GM12892 (cell line): ENCODE measurements around the gene PLAC8.
"Not testable (repeated sequence)": the region's sequence is repeated elsewhere in the genome, so short reads cannot be mapped to it uniquely, and the experiment has no call there.

ENCODE experiments used
- DNase-seq: peaks from one replicate; pipeline ENCODE4 v3.0.0; 2011; ENCODE audit not compliant: insufficient read length
- FAIRE-seq: peaks from 2 replicates; lab custom pipeline; 2011; peaks lifted over from hg19 to GRCh38; lab: Jason Lieb, UNC
- POLR2A ChIP-seq: IDR thresholded peaks from 2 replicates; pipeline ENCODE4 v1.6.1; 2011; ENCODE audit warnings: low read depth, low read length, control low read depth
- POLR2AphosphoS5 ChIP-seq: IDR thresholded peaks from 2 replicates; pipeline ENCODE4 v1.6.1; 2011; ENCODE audit warnings: low read depth, low read length, control low read depth
- TAF1 ChIP-seq: IDR thresholded peaks from 2 replicates; pipeline ENCODE4 v1.6.1; 2011; ENCODE audit warnings: low read depth, mild to moderate bottlenecking, control low read depth, low read length, borderline replicate concordance

The PLAC8 gene

GRCh38 chr4:83110970-83111750 lies 3.4 kb downstream of the PLAC8 start:
- no peak for TF ChIP-seq POLR2AphosphoS5
- TF ChIP-seq POLR2A, result no peak
- no peak for TF ChIP-seq TAF1
- FAIRE-seq (peak; percentile 56), DNase-seq (no peak)

DNA sequence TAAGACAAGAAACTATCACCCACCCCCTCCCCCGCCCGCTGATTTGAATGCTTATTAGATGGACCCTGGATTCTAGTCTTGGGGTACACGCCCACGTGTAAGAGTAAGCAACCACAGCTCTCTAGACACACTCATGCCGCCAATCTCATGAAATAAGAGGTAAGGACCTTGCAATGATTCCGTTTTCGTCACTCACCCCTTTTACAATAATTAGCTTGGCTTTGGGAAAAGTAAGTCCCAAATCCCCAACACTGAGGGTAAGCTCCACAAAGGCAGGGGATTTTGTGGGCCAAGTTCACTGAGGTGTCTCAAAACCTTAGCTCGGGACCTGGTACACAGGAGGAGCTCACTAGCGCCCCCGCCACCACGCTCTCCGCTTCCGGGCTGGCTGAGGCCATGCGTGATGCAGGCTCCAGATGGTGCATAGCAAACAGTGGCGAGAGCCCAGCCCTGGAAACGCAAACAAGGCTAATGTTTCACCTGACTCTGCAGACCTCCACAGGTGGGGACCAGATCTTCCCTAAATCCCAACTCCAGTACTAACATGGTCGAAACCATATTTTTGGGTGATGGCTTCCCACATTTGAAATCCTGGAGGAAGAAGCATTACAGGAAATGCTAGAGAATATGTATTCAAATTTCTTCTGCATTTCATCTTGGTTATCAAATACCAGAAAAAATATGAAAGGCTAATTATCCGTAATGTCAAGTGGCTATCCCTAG lies 4.1 kb downstream of the PLAC8 start:
- DNase-seq (peak; percentile 44), FAIRE-seq (peak; percentile 98)
- TF ChIP-seq POLR2A, result 0 out of 2 replicates have a peak, but pooled peaks have one; percentile 48
- TF ChIP-seq POLR2AphosphoS5, result peak; percentile 73
- TF ChIP-seq TAF1, result no peak

GRCh38 chr4:83109480-83110222 lies 4.9 kb downstream of the PLAC8 start:
- TF ChIP-seq POLR2AphosphoS5 (no peak), TAF1 (no peak), POLR2A (no peak)
- FAIRE-seq (peak; percentile 85), DNase-seq (peak; percentile 27)

GRCh38 chr4:83108101-83108861 lies 6.2 kb downstream of the PLAC8 start:
- FAIRE-seq, result peak; percentile 74
- TF ChIP-seq POLR2A, result 0 out of 2 replicates have a peak, but pooled peaks have one; percentile 23
- TF ChIP-seq TAF1, result no peak
- no peak for DNase-seq

GRCh38 chr4:83107631-83108030 lies 6.9 kb downstream of the PLAC8 start:
- TF ChIP-seq POLR2A (0 out of 2 replicates have a peak, but pooled peaks have one; percentile 4), POLR2AphosphoS5 (no peak), TAF1 (no peak)
- FAIRE-seq (no peak), DNase-seq (no peak)

GRCh38 chr4:83104991-83105390 lies 9.5 kb downstream of the PLAC8 start:
- DNase-seq (no peak), FAIRE-seq (no peak)
- TF ChIP-seq TAF1 (no peak), POLR2AphosphoS5 (no peak), POLR2A (no peak)

- DNase-seq (no peak), FAIRE-seq (no peak)
- no peak for TF ChIP-seq POLR2AphosphoS5
- no peak for TF ChIP-seq TAF1
- no peak for TF ChIP-seq POLR2A
Measured at GRCh38 chr4:83096397-83096796, 18.1 kb downstream of the PLAC8 start.

DNA sequence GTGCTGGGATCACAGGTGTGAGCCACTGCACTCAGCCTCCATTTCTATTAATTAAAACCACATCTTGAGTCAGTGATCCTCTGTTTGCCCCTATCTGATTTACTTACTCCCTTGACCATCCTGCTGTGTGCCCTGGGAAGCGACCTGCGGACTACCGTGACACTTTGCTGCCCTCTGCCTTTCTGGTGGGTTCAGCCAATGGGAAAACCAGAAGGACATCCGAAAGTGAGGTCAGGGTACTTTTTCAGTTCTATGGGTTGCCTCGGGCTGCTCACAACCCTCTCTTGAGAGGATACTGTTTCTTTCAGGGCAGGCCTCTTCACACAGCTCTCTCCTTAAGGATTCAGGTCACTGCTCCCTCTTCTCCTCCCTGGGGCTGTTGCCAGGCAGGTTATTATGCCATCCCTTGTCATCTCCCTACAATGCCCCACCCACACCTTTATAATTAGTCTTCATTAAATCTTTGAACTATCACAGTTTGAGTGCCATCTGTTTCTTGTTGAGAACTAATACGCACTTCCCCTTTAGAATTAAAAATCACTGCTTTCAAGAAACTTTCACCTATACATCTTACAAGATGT lies 21.4 kb downstream of the PLAC8 start:
- no peak for FAIRE-seq
- TF ChIP-seq TAF1 (no peak), POLR2A (no peak), POLR2AphosphoS5 (no peak)

DNA sequence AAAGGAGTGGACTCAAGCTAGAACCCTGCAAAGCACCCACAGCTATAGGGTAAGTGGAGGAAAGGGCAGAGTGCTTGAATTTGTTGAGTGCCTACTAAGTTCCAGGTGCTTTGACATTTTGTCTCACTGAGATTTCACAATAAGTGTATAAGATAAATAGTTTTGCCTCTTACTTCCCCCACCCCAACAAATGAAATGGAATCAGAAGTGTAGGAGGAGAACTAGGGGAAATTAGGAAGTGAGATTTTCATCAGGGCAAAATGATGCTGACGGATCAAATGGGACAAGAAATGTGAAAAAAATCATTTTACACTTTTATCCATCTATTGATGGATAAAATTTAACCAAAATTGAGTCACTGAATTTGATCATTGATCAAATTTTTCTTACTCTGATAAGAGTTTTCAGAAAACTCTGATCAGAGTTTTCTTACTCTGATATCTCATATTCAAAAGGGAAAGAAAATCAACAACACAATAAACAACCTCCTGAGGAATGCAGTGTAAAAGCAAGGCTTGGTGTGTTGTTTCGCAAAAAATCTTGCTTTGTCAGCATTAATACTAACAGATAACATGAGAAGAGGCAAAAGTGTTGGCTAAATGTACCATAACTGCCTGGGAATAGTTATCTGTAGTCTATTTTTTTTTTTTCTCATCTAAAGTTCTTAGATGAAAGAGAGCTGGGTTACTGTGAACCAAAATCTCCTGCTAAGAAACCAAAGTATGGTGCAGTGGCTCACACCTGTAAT lies 24.9 kb downstream of the PLAC8 start:
- FAIRE-seq (no peak), DNase-seq (no peak)
- TF ChIP-seq TAF1 (no peak), POLR2AphosphoS5 (no peak), POLR2A (no peak)

More for the DNA sequence above, 21.4 kb downstream of the PLAC8 start:
- DNase-seq, result no peak

GRCh38 chr4:83084956-83085355 lies 29.6 kb downstream of the PLAC8 start:
- FAIRE-seq, DNase-seq: not testable (repeated sequence)
